H1 (cell line): ENCODE data around the gene WDR31. TPM values are rescaled to one million over a fixed set of nuclear protein-coding genes. Genes with fewer than 3 reads are reported as not detected.

ENCODE experiments used
- ATF3 ChIP-seq: IDR thresholded peaks from 2 replicates; pipeline ENCODE4 v1.6.1; 2011; ENCODE audit warnings: low read depth, mild to moderate bottlenecking, low read length; ENCODE audit not compliant: insufficient read depth
- CHD2 ChIP-seq: IDR thresholded peaks from 2 replicates; pipeline ENCODE4 v1.6.1; 2012; ENCODE audit warnings: low read length, improper control_type of control experiment
- CREB1 ChIP-seq: IDR thresholded peaks from 2 replicates; pipeline ENCODE4 v1.6.1; 2012; ENCODE audit warnings: inconsistent platforms
- CTBP2 ChIP-seq: IDR thresholded peaks from 2 replicates; pipeline ENCODE4 v1.7.0; 2011; ENCODE audit warnings: borderline replicate concordance, mild to moderate bottlenecking, moderate library complexity, mixed read lengths, low read length; ENCODE audit not compliant: insufficient read depth, insufficient read length
- FOSL1 ChIP-seq: IDR thresholded peaks from 2 replicates; pipeline ENCODE4 v1.6.1; 2011; ENCODE audit warnings: mild to moderate bottlenecking, low read depth, low read length, moderate library complexity; ENCODE audit not compliant: insufficient read depth
- JUN ChIP-seq: IDR thresholded peaks from 2 replicates; pipeline ENCODE4 v1.6.1; 2011; ENCODE audit warnings: low read depth, mild to moderate bottlenecking, improper control_type of control experiment, low read length
- JUND ChIP-seq: IDR thresholded peaks from 2 replicates; pipeline ENCODE4 v1.6.1; 2011; ENCODE audit warnings: mild to moderate bottlenecking, improper control_type of control experiment, low read length
- KDM5A ChIP-seq: fragments of 200-600 bp; IDR thresholded peaks from 2 replicates; pipeline ENCODE4 v1.7.1; 2012; ENCODE audit warnings: mild to moderate bottlenecking, low read length, inconsistent platforms, mixed read lengths
- MAFK ChIP-seq: IDR thresholded peaks from 2 replicates; pipeline ENCODE4 v1.6.1; 2012; ENCODE audit warnings: low read depth, mild to moderate bottlenecking, improper control_type of control experiment, low read length
- POU5F1 ChIP-seq: IDR thresholded peaks from 2 replicates; pipeline ENCODE4 v1.6.1; 2011; ENCODE audit warnings: low read depth, mild to moderate bottlenecking, low read length, moderate library complexity
- RBBP5 ChIP-seq: IDR thresholded peaks from 2 replicates; pipeline ENCODE4 v1.7.1; 2012; ENCODE audit warnings: low read depth, mild to moderate bottlenecking, inconsistent platforms, low read length, moderate library complexity, borderline replicate concordance
- SAP30 ChIP-seq: fragments of 300-600 bp; sonication (generic); IDR thresholded peaks from 2 replicates; pipeline ENCODE4 v1.7.1; 2012; ENCODE audit warnings: low read length, moderate library complexity, mild to moderate bottlenecking, inconsistent platforms; ENCODE audit not compliant: insufficient read depth, insufficient replicate concordance
- TAF1 ChIP-seq: IDR thresholded peaks from 2 replicates; pipeline ENCODE4 v1.6.1; 2011; ENCODE audit warnings: mild to moderate bottlenecking, low read depth, low read length
- YY1 ChIP-seq: IDR thresholded peaks from 2 replicates; pipeline ENCODE4 v1.6.1; 2011; ENCODE audit warnings: low read depth, mild to moderate bottlenecking, low read length
- polyA plus RNA-seq, 7 experiments: library from polyadenylated mRNA; depleted of rRNA in 3 of 7; stranded (reverse) in 5 of 7; unstranded in 2 of 7; fragments of >200 nt in 5 of 7; fragments of 200-250 nt in 2 of 7; gene quantifications; 1 replicate in 5 of 7; 2 replicates in 1 of 7; 4 replicates in 1 of 7; pipeline versions ENCODE4 v1.2.1 to v1.2.3, GENCODE V29; 2011 to 2013; ENCODE audit warnings: missing spikeins in 2 of 7, mixed read lengths in 2 of 7
- total RNA-seq: library from RNA; stranded (reverse); fragmentation: NEBNext Ultra II Directional; extraction: Animal tissue kit (Norgen Biotek cat#: 25700); gene quantifications from 2 replicates; pipeline ENCODE4 v1.2.1, GENCODE V29; 2021

WDR31 gene
- total and polyA plus RNA-seq, 2 of the 8 experiments (the other 6 are each of a cell fraction or from before 2014, with no cell fraction given): 0.27 to 0.28 TPM

- TF ChIP-seq POU5F1 (no peak), CREB1 (peak; percentile 72), YY1 (peak; percentile 71), MAFK (no peak), TAF1 (peak; percentile 88), JUN (peak; percentile 68; the same call in 1 of the 2 replicates), RBBP5 (no peak), JUND (0 out of 2 replicates have a peak, but pooled peaks have one; percentile 35), SAP30 (no peak), FOSL1 (no peak), ATF3 (no peak), CHD2 (peak; percentile 66; the same call in 1 of the 2 replicates), KDM5A (peak; percentile 24; the same call in 1 of the 2 replicates), CTBP2 (peak; percentile 60)
Measured at GRCh38 chr9:113340011-113340699, at the start of gene WDR31 (continued).
